OCI-LY1 (cell line): ENCODE results near the gene RPS21.

ENCODE experiments used
- H2AFZ ChIP-seq: fragments of 200-600 bp; sonication (generic), shearing (Covaris generic); 2 replicates; pipeline ENCODE4 v1.6.0; 2014; ENCODE audit warnings: antibody characterized with exemption, mild to moderate bottlenecking, low read length
- H3F3A ChIP-seq: fragments of 200-600 bp; sonication (generic), shearing (Covaris generic); 2 replicates; pipeline ENCODE4 v1.6.0; 2014; ENCODE audit warnings: mild to moderate bottlenecking, antibody characterized with exemption, low read length, moderate library complexity; ENCODE audit not compliant: insufficient read depth
- H3K27ac ChIP-seq: fragments of 200-600 bp; sonication (generic); 2 replicates; pipeline ENCODE4 v1.5.1; 2014; ENCODE audit warnings: low read length, mixed run types, mild to moderate bottlenecking, low read depth; ENCODE audit not compliant: poor library complexity, severe bottlenecking
- H3K27me3 ChIP-seq: fragments of 200-600 bp; sonication (generic); 2 replicates; pipeline ENCODE4 v1.6.0; 2014; ENCODE audit warnings: antibody characterized with exemption, mild to moderate bottlenecking, low read length, moderate library complexity; ENCODE audit not compliant: insufficient read depth
- H3K36me3 ChIP-seq: fragments of 200-600 bp; sonication (generic); 2 replicates; pipeline ENCODE4 v1.6.1; 2014; ENCODE audit warnings: mild to moderate bottlenecking, antibody characterized with exemption, low read length, moderate library complexity, mixed read lengths; ENCODE audit not compliant: insufficient read depth
- H3K4me1 ChIP-seq: fragments of 200-600 bp; sonication (generic); 2 replicates; pipeline ENCODE4 v1.5.1; 2014; ENCODE audit warnings: mild to moderate bottlenecking, low read length, moderate library complexity; ENCODE audit not compliant: insufficient read depth, severe bottlenecking
- H3K4me2 ChIP-seq: fragments of 200-600 bp; sonication (generic), shearing (Covaris generic); 2 replicates; pipeline ENCODE4 v1.6.1; 2014; ENCODE audit warnings: low read length
- H3K4me3 ChIP-seq: fragments of 200-600 bp; sonication (generic); 2 replicates; pipeline ENCODE4 v1.5.1; 2014; ENCODE audit warnings: low read length, low read depth, mild to moderate bottlenecking, mixed read lengths; ENCODE audit not compliant: poor library complexity, severe bottlenecking
- H3K79me2 ChIP-seq: fragments of 200-600 bp; shearing (Covaris generic); 2 replicates; pipeline ENCODE4 v1.6.1; 2016; ENCODE audit warnings: mixed run types, low read length, mixed read lengths; ENCODE audit not compliant: insufficient read depth
- H3K9ac ChIP-seq: fragments of 200-600 bp; sonication (generic), shearing (Covaris generic); 2 replicates; pipeline ENCODE4 v1.6.1; 2014; ENCODE audit warnings: mild to moderate bottlenecking, low read length, mixed read lengths
- H3K9me2 ChIP-seq: fragments of 200-600 bp; sonication (generic), shearing (Covaris generic); 2 replicates; pipeline ENCODE4 v1.6.1; 2014; ENCODE audit warnings: low read depth, mild to moderate bottlenecking, low read length, mixed read lengths
- H3K9me3 ChIP-seq: fragments of 200-600 bp; shearing (Covaris generic); 2 replicates; pipeline ENCODE4 v1.6.1; 2014; ENCODE audit warnings: low read length, mixed read lengths
- H4K20me1 ChIP-seq: fragments of 200-600 bp; sonication (generic), shearing (Covaris generic); 2 replicates; pipeline ENCODE4 v1.6.0; 2016; ENCODE audit warnings: mild to moderate bottlenecking, low read length; ENCODE audit not compliant: insufficient read depth
- EZH2 ChIP-seq: fragments of 200-600 bp; sonication (generic), shearing (Covaris generic); IDR thresholded peaks from 2 replicates; pipeline ENCODE4 v1.8.0; 2017; ENCODE audit warnings: borderline replicate concordance, mixed run types, mild to moderate bottlenecking, antibody characterized with exemption, low read length, moderate library complexity, mixed read lengths
- TF ChIP-seq, protein P1 (sequence below): fragments of 200-600 bp; sonication (generic), shearing (Covaris generic); IDR thresholded peaks from 2 replicates; pipeline ENCODE4 v1.5.1; 2017; ENCODE audit warnings: mild to moderate bottlenecking, antibody characterized with exemption, low read length, moderate library complexity, mixed read lengths

The RPS21 gene

DNA sequence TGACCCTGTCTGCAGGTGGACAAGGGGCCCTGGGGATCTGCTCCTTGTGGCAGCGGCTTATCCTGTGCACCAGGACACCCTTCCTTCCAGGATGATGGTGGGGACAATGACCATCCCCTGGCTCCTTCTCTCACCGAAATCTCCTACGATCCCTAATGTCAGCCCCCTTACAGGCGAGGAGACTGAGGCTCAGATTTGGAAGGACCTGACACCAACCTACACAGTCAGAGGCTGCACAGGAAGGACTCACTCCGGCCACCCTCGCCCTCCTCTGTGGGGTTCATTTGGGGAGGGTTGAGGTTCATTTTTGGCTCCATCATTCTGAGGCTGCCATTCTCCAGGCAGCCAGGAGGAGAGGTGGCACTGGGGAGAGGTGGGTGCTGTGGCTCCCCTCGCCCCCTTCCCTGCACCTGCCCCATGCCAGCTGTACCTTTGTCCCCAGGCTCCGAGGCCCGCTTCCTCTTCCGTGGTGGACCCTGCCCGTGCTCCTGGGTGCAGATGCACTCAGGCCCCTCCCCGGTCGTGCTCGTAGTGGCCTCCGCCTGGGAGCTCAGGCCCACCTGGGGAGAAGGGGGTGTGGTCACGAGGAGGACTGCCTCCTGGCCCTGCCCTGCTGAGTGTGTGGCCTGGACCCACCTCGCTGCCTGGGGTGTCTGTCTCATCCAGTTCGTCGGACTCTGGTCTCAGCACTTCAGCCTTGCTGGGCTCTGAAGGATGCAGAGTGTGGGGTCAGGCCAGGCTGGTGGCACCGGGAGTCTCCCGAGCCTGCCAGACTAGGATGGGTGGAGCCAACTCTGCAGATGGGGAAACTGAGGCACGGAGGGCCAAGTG is 25.5 kb downstream of the RPS21 start:
- H3K79me2 ChIP-seq = no peaks in the 10 kb centered on the region
- no peak for TF ChIP-seq EZH2
- TF ChIP-seq, protein P1, sequence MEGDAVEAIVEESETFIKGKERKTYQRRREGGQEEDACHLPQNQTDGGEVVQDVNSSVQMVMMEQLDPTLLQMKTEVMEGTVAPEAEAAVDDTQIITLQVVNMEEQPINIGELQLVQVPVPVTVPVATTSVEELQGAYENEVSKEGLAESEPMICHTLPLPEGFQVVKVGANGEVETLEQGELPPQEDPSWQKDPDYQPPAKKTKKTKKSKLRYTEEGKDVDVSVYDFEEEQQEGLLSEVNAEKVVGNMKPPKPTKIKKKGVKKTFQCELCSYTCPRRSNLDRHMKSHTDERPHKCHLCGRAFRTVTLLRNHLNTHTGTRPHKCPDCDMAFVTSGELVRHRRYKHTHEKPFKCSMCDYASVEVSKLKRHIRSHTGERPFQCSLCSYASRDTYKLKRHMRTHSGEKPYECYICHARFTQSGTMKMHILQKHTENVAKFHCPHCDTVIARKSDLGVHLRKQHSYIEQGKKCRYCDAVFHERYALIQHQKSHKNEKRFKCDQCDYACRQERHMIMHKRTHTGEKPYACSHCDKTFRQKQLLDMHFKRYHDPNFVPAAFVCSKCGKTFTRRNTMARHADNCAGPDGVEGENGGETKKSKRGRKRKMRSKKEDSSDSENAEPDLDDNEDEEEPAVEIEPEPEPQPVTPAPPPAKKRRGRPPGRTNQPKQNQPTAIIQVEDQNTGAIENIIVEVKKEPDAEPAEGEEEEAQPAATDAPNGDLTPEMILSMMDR = no peak
- H3K4me2 ChIP-seq = no peak overlapping the region

DNA sequence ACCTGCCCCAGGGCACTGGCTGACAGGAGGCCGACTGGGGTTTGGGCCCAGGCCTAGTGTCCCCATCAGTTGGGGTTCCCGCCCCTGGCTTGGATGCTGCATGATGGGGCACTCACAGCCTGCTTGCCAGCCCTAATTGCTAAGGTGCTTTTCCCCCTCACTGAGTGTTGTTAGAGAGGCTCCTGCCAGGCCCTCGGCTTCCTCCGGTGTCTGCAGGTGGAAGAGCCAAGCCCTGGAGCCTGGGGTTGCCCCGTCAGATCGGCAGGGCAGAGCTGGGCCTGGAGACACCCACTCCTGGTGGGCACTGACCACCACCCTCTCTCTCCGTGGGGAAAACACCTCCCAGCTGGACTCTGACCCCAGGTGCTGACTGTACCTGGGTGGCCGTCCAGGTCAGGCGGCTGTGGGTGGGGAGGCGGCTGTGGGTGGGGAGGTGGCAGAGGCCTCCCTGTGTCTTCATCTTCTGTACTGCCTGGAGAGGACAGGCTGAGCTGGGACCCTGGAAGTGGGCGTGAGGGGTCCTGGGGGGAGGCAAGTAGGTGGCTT is 26.2 kb downstream of the RPS21 start:
- Histone ChIP-seq H4K20me1 (no peaks in the 10 kb centered on the region), H3K79me2 (no peaks in the 10 kb centered on the region), H3K9me3 (no peaks in the 10 kb centered on the region), H3K36me3 (no peaks in the 10 kb centered on the region), H3K27ac (no peak overlapping the region), H3K4me1 (peaks cover 8% of the 10 kb centered on the region), H3K9me2 (no peaks in the 10 kb centered on the region), H3K4me2 (no peak overlapping the region), H3K9ac (no peak overlapping the region), H3K27me3 (no peaks in the 10 kb centered on the region; the same call in 1 of the 2 replicates), H3K4me3 (no peak overlapping the region), H2AFZ (no peak overlapping the region), H3F3A (no peaks in the 10 kb centered on the region)
- TF ChIP-seq, protein P1 = no peak
- no peak for TF ChIP-seq EZH2

More for the DNA sequence above, 25.5 kb downstream of the RPS21 start:
- Histone ChIP-seq H3K9ac (no peak overlapping the region), H3K9me2 (no peaks in the 10 kb centered on the region), H3K27me3 (no peaks in the 10 kb centered on the region; the same call in 1 of the 2 replicates), H3F3A (no peaks in the 10 kb centered on the region), H4K20me1 (no peaks in the 10 kb centered on the region), H3K4me3 (no peak overlapping the region), H3K4me1 (peaks cover 15% of the 10 kb centered on the region), H2AFZ (no peak overlapping the region), H3K9me3 (no peaks in the 10 kb centered on the region), H3K27ac (no peak overlapping the region), H3K36me3 (no peaks in the 10 kb centered on the region)

DNA sequence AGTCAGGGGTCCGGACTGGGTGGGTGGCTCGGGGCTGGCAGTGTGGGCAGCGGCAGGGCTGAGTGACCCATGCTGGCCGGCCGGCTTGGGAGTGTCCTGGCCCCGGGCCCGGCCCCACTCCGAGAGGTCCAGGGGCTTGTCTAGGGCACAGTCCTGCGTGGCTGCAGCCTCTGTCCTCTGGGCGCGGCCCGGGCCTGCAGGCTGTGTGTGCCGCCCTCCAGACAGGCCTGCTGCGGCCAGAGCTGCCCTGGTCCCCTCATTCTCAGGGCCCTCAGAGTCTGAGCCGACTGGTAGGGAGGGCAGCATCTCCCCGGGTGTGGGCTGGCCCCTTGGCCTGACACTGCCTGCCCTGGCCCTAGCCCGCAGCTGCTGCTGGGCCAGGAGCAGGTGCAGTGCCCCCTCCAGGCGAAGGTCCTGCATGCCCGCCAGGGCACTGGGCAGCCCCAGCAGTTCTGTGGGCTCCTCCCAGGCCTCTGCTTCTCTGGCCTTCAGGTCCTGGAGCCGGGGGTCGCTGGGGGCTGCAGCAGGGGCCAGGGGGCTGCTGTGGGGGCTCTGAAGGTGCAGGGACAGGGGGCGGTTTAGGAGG is 27.1 kb downstream of the RPS21 start:
- H3K36me3 ChIP-seq = no peaks in the 10 kb centered on the region
- no peak overlapping the region for H3K4me2 ChIP-seq
- H3K9me3 ChIP-seq = no peaks in the 10 kb centered on the region
- H3K9me2 ChIP-seq = no peaks in the 10 kb centered on the region
- H3F3A ChIP-seq = no peaks in the 10 kb centered on the region
- no peaks in the 10 kb centered on the region for H4K20me1 ChIP-seq
- H3K27me3 ChIP-seq = peaks cover 4% of the 10 kb centered on the region; the same call in 1 of the 2 replicates
- no peaks in the 10 kb centered on the region for H3K79me2 ChIP-seq
- H3K9ac ChIP-seq = no peak overlapping the region
- H3K4me3 ChIP-seq = no peak overlapping the region
- peaks cover 4% of the 10 kb centered on the region for H3K4me1 ChIP-seq
- TF ChIP-seq EZH2 = no peak
- TF ChIP-seq, protein P1 = no peak
- H3K27ac ChIP-seq = no peak overlapping the region
- no peak overlapping the region for H2AFZ ChIP-seq
